Measurements from ENCODE around the gene APOE. TPM values are rescaled to one million over a fixed set of nuclear protein-coding genes. Genes with fewer than 3 reads are reported as not detected.
"Not testable (repeated sequence)": the region's sequence is repeated elsewhere in the genome, so short reads cannot be mapped to it uniquely, and the experiment has no call there.

APOE gene
- total RNA-seq, 1 donor from 2014 or later = 258 TPM

DNA sequence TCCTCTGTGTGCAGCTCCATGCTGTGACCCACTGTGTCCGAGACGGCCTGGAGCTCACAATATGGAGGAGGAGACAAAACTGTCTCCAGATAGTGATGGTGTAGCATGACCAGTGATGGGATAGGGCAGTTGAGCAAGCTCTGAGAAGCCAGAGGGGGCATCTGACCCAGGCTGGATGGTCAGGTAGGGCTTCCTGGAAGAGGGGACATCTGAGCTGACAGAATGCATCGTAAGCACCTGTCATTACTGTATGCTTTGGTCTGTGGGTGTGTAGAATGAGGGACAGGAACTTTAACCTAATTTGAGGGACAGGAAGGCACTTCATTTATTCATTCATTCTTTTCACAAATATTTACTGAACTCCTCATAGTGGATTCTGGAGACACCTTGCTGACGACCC lies 21.0 kb upstream of the APOE start:
- no peaks in the 10 kb centered on the region for H3K9me3 Mint-ChIP-seq (ENCODE audit: unreplicated experiment)
- TF ChIP-seq, protein P1, sequence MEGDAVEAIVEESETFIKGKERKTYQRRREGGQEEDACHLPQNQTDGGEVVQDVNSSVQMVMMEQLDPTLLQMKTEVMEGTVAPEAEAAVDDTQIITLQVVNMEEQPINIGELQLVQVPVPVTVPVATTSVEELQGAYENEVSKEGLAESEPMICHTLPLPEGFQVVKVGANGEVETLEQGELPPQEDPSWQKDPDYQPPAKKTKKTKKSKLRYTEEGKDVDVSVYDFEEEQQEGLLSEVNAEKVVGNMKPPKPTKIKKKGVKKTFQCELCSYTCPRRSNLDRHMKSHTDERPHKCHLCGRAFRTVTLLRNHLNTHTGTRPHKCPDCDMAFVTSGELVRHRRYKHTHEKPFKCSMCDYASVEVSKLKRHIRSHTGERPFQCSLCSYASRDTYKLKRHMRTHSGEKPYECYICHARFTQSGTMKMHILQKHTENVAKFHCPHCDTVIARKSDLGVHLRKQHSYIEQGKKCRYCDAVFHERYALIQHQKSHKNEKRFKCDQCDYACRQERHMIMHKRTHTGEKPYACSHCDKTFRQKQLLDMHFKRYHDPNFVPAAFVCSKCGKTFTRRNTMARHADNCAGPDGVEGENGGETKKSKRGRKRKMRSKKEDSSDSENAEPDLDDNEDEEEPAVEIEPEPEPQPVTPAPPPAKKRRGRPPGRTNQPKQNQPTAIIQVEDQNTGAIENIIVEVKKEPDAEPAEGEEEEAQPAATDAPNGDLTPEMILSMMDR (IDR thresholded peaks at IDR 0.05; ENCODE audit: unreplicated experiment) = no peak
- H3K36me3 Mint-ChIP-seq (ENCODE audit: low read depth, unreplicated experiment) = peaks cover 36% of the 10 kb centered on the region
- peak overlapping the region; percentile 34 for H3K4me3 Mint-ChIP-seq (ENCODE audit: unreplicated experiment)
- peaks cover 17% of the 10 kb centered on the region for H3K27me3 Mint-ChIP-seq (ENCODE audit: unreplicated experiment)
- peak overlapping the region; percentile 2 for H3K27ac Mint-ChIP-seq (ENCODE audit: unreplicated experiment)
- DNase-seq (ENCODE audit: low spot score) = no peak
- H3K4me1 Mint-ChIP-seq (ENCODE audit: unreplicated experiment) = peaks cover 9% of the 10 kb centered on the region

DNA sequence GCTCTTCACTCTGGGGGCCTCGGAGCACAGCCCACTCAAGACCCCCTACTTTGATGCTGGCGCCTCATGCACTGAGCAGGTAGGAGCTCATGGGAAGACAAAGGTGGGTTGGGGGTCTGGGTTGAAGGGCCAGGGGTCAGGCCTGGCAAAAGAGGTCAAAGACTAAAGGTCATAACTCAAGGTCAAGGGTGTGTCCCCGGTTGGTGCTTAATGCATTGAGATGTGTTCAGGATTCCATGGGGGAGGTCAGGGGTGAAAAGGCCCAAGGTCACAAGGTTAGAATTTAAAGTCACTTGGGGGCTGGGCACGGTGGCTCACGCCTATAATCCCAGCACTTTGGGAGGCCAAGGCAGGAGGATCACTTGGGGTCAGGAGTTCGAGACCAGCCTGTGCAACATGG lies 19.5 kb upstream of the APOE start:
- DNase-seq (ENCODE audit: low spot score) = no peak
- peak overlapping the region; percentile 51 for H3K27ac Mint-ChIP-seq (ENCODE audit: unreplicated experiment)
- H3K9me3 Mint-ChIP-seq (ENCODE audit: unreplicated experiment) = no peaks in the 10 kb centered on the region
- H3K27me3 Mint-ChIP-seq (ENCODE audit: unreplicated experiment) = peaks cover 20% of the 10 kb centered on the region
- peaks cover 37% of the 10 kb centered on the region for H3K36me3 Mint-ChIP-seq (ENCODE audit: low read depth, unreplicated experiment)
- H3K4me3 Mint-ChIP-seq (ENCODE audit: unreplicated experiment) = peak overlapping the region; percentile 27
- H3K4me1 Mint-ChIP-seq (ENCODE audit: unreplicated experiment) = peaks cover 10% of the 10 kb centered on the region
- TF ChIP-seq, protein P1 (IDR thresholded peaks at IDR 0.05; ENCODE audit: unreplicated experiment) = no peak

DNA sequence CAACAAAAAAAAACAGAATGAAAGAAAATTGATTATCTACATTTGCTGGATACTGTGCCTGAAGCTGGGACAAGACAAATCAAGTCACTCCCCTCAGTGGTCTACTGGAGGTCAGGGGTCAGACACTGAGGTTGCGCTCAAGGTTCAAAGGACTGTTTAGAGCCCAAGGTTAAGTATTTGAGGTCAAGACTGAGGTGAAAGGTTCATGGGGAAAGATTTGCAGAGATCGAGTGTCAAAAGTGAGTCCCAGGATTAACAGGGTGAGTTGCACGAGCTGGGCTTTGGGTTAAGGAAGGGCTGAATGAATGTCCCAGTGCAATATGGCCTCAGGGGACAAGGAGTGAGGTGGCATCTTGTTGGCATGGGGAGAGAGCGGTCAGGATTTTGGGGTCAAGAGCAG lies 17.9 kb upstream of the APOE start:
- H3K9me3 Mint-ChIP-seq (ENCODE audit: unreplicated experiment) = no peaks in the 10 kb centered on the region
- H3K4me3 Mint-ChIP-seq (ENCODE audit: unreplicated experiment) = peak overlapping the region; percentile 80
- H3K27ac Mint-ChIP-seq (ENCODE audit: unreplicated experiment) = peak overlapping the region; percentile 71
- DNase-seq (ENCODE audit: low spot score) = no peak
- TF ChIP-seq, protein P1 (IDR thresholded peaks at IDR 0.05; ENCODE audit: unreplicated experiment) = no peak
- H3K4me1 Mint-ChIP-seq (ENCODE audit: unreplicated experiment) = peaks cover 16% of the 10 kb centered on the region
- peaks cover 24% of the 10 kb centered on the region for H3K27me3 Mint-ChIP-seq (ENCODE audit: unreplicated experiment)
- peaks cover 38% of the 10 kb centered on the region for H3K36me3 Mint-ChIP-seq (ENCODE audit: low read depth, unreplicated experiment)

DNA sequence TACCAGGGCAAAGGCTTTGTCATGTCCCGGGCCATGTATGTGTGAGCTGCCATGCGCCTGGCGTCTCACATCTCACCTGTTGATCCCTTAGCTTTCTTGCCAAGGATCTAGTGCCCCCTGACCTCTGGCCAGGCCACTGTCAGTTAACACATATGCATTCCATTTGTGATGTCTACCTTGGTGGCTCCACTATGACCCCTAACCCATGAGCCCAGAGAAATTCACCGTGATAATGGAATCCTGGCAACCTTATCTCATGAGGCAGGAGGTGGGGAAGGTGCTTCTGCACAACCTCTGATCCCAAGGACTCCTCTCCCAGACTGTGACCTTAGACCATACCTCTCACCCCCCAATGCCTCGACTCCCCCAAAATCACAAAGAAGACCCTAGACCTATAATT lies 17.3 kb upstream of the APOE start:
- not testable (repeated sequence) for H3K9me3 Mint-ChIP-seq (ENCODE audit: unreplicated experiment); H3K27ac Mint-ChIP-seq (ENCODE audit: unreplicated experiment); DNase-seq (ENCODE audit: low spot score)
- Mint-ChIP-seq H3K36me3 (ENCODE audit: low read depth, unreplicated experiment) (peaks cover 45% of the 10 kb centered on the region), H3K4me1 (ENCODE audit: unreplicated experiment) (peaks cover 16% of the 10 kb centered on the region), H3K4me3 (ENCODE audit: unreplicated experiment) (peak overlapping the region; percentile 33), H3K27me3 (ENCODE audit: unreplicated experiment) (peaks cover 24% of the 10 kb centered on the region)

DNA sequence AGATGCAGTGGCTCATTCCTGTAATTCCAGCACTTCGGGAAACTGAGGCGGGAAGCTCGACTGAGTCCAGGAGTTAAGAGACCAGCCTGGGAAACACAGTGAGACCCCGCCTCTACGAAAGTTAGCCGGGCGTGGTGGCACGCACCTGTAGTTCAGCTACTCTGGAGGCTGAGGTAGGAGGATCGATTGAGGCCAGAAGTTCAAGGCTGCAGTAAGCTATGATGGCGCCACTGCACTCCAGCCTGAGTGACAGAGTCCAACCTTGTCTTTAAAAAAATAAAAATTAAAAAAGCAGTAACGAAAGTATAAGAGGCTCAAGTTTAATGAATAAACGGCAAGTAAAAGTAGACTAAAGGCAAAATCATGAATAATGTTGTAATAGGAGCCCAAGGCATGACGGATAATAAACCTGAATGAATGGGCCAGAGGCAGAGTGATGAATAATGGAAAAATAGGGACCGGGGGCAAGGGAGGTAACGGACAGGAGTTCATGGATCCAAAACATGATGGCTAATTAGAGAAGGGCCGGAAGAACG lies 15.7 kb upstream of the APOE start:
- Mint-ChIP-seq H3K27me3 (ENCODE audit: unreplicated experiment) (peaks cover 26% of the 10 kb centered on the region), H3K4me3 (ENCODE audit: unreplicated experiment) (peak overlapping the region; percentile 91), H3K36me3 (ENCODE audit: low read depth, unreplicated experiment) (peaks cover 43% of the 10 kb centered on the region), H3K4me1 (ENCODE audit: unreplicated experiment) (peaks cover 16% of the 10 kb centered on the region), H3K27ac (ENCODE audit: unreplicated experiment) (peak overlapping the region; percentile 62), H3K9me3 (ENCODE audit: unreplicated experiment) (no peaks in the 10 kb centered on the region)
- DNase-seq (ENCODE audit: low spot score) = no peak
- TF ChIP-seq, protein P1 (IDR thresholded peaks at IDR 0.05; ENCODE audit: unreplicated experiment) = no peak
